ENCODE measurements around the gene SSH2.
"Not testable (repeated sequence)": the region's sequence is repeated elsewhere in the genome, so short reads cannot be mapped to it uniquely, and the experiment has no call there.

SSH2 gene

DNA sequence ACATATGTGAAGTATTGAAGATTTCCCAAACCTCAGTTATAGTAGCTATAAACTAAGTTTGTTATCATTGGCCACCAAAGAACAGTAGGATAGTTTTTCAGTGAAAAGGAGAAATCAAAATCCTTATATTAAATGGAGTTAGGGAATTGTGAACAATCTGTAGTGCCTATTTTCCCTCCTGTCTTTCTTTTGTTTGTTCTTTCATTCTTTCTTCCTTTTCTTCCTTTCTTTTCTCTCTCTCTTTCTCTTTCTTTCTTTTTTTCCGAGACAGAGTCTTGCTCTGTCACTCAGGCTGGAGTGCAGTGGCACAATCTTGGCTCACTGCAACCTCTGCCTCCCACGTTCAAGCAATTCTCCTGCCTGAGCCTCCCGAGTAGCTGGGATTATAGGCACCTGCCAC is 48.8 kb downstream of the SSH2 start:
- DNase-seq: no peak

DNA sequence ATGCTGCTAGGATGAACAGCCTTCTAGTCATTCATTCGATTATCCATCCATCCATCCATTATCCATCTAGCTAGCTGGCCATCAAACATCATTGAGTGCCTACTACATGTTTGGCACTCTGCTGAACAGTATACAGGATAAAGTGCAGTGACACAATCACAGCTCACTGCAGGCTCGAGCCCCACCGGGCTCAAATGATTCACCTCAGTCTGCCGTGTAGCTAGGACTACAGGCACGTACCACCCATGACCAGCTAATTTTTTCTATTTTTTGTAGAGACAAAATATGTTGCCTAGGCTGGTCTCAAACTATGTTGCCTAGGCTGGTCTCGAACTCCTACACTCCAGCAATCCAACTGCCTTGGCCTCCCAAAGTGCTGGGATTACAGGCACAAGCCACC is 50.0 kb downstream of the SSH2 start:
- DNase-seq: no peak

DNA sequence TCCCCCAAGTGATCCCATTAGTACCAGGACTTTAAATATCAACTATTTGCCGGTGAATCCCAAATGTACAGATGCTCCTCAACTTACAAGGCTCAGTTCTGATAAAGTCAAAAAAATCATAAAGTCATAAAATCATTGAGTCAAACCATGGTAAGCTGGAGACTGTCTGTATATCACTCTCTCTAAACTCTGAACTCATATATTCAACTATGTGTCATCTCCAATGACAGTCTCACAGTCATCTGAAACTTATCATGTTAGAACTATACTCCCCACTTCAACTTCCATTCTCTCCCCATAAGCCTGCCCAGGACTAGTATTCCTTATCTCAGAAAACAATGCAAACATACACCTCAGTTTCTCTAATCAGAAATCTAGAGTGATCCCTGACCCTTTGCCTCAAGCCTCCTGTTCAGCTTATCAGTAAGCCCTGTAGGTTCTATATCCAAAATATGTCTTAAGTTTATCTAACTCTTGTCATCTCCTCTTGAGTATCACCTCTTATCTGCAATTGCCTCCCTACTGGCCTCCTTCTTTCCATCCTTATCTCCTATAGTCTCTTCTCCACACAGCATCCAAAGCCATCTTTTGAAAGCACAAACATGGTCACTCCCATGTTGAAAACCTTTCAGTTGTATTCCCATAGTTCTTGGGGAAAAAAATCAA is 55.0 kb downstream of the SSH2 start:
- no peak for DNase-seq

DNA sequence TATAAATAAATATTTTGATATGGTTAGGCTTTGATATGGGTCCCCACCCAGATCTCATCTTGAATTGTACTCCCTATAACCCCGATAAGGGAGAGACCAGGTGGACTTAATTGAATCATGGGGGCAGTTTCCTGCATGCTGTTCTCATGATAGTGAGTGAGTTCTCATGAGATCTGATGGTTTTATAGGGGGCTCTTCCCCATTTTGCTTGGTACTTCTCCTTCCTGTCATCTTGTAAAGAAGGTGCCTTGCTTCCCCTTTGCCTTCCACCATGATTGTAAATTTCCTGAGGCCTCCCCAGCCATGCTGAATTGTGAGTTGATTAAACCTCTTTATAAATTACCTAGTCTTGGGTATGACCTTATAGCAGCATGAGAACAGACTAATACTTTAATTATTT is 55.7 kb downstream of the SSH2 start:
- DNase-seq: not testable (repeated sequence)

DNA sequence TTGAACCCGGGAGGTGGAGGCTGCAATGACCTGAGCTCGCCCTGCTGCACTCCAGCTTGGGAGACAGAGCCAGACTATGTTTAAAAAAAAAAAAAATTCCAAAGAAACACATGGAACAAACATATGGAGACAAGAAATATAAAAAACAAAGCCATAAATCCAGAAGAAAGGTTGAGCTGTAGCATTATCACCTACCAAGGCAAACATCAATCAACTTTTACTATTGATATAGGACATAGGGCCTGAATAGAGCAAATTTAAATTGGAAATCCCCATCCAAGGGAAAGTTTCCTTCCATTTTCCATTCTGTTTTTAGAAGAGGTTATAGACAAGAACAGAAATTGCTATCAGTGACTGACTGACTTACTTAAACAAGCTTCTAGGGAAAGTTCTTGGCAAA is 56.6 kb downstream of the SSH2 start:
- DNase-seq: no peak

DNA sequence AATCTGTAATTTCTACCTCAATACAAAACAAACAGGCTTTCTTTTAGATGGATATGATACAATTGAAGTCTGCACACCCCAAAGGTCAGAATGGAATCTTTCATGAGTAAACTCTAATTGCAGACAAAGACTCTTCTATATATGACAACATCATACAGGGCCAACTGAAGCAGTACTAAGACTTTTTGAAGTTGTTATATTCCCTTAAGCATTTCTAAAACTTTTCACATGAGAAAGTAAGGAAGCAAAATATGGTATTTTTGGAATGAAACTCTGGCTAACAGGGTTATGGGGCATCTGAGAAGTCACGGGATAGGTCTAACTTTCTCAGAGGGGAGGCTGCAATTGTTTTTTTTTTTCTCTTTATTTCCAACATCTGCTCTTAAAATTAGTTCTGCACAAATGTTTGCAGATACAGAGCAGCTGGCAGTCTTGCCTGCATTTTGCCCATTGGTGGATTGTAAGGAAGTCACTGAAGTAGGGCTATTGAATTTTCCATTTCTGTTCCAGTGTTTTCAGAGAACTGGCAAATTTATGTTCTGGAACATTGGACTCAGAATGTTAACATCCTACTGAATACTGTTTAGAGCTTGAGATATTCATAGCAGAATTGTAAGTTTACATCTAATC is 59.1 kb downstream of the SSH2 start:
- DNase-seq: no peak

DNA sequence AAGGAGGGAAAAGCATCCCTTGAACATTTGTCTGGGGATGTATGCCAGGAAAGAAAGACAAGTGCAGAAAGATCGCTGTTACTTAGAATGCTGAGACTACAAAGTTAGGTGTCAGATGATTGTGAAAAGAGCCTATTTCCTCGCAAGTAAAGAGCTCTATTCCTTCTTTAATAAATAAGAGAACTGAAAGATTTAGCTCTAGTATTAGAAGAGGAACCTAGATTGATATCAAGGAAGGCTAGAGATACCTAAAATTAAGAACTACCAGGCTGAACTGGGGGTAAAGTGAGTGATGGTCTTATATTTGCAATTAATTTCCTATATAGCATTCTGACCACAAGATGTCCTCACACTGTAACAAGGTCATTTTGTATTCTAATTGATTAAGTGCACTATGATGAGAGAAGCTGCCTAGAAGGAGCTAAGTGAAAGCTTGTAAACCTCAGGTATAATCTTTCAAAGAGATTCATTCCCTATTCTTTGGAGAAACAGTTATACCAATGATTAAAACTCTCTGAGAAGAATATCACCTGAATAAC is 62.3 kb downstream of the SSH2 start:
- DNase-seq: no peak

DNA sequence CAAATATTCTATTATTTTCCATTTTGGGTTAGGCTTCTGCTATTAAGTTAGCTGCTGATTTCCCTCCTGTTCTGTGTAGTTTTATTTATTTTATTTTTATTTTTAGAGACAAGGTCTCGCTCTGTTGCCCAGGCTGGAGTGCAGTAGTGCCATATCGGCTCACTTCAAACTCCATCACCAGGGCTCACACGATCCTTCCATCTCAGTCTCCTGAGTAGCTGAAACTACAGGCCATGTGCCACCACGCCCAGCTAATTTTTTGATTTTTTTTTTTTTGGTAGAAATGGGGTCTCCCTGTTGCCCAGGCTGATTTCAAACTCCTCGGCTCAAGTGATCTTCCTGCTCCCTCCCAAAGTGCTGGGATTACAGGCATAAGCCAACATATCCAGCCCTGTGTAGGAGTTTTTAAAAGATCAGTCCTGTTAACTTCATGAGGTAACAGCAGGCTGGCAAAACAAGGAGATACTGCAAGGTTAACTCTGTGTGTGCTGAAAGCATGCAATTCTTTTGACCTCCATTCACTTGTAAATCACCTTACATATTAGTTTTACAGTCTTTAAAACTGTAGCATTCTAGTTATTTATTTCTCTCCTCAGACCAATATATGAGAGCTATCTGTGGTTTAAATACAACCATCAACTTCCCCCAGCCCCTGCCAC is 63.2 kb downstream of the SSH2 start:
- no peak for DNase-seq

DNA sequence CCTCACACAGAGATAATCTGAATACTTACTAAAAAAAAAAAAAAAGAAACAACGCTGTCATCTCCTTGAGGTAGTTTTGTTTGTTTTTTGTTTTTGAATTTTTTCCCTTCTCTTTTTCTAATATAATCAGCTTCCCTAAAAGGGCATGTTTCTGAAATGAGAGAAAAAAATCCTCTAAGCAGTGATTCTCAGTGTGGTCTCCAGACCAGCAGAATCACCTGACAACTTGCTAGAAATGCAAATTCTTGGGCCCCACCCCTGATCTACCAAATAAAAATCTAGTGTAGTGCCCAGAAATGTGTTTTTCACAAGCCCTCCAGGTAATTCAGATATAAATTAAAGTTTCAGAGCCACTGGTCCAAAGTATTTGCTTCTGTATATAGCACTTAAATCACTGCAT is 65.4 kb downstream of the SSH2 start:
- DNase-seq: no peak

DNA sequence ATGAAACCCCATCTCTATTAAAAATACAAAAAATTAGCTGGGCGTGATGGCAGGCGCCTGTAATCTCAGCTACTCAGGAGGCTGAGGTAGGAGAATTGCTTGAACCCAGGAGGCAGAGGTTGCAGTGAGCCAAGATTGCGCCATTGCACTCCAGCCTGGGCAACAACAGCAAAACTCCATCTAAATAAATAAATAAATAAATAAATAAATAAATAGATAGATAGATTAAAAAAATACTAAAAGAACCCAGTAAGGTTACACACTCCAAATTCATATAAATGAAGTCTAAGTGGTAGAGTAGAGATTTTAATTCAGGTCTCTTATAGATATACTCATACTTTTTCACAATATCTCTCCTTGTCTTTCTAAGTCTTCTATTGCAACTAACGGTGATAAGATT is 65.9 kb downstream of the SSH2 start:
- DNase-seq: not testable (repeated sequence)

DNA sequence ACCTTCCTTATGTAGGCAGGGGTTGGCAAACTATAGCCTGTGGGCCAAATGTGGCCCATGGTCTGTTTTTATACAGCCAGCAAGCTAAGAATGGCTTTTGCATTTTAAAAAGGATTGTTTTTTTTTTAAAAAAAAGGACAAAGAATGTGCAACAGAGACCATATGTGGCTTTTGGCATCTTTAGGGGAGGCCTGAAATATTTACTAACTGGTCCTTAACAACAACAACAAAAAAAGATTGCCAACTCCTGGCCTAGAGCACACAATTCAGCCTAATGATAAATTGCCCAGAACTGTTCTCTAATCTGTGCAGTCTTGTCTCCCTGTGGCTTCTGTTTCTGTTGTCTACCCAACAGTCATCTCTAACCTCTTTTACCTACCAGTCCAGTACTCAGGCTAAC is 67.1 kb downstream of the SSH2 start:
- DNase-seq: no peak

DNA sequence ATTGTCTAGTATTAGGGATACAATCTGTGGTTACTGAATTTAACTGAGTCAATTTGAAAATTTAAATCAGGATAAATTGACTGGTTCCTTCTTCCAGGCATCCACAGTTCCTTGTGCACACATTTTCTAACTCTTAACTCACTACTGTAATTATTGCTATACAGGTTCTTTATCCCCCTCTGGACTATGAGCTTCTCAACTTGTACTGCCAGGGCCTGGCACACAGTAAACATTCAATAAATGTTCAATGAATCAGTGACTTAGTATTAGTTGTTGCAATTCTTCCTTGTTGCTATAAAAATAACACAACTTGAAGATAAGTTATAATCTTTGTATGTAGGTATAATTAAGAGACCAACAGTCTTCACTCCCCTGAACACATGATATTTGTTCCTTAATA is 67.9 kb downstream of the SSH2 start:
- no peak for DNase-seq

DNA sequence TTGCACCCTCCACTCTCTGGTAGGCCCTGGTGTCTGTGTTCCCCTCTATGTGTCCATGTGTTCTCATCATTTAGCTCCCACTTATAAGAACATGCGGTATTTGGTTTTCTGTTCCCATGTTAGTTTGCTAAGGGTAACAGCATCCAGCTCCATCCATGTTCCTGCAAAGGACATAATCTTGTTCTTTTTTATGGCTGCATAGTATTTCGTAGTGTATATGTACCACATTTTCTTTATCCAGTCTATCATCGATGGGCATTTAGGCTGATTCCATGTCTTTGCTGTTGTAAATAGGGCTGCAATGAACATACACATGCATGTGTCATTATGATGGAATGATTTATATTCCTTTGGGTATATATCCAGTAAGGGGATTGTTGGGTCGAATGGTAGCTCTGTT is 70.6 kb downstream of the SSH2 start:
- DNase-seq: not testable (repeated sequence)

DNA sequence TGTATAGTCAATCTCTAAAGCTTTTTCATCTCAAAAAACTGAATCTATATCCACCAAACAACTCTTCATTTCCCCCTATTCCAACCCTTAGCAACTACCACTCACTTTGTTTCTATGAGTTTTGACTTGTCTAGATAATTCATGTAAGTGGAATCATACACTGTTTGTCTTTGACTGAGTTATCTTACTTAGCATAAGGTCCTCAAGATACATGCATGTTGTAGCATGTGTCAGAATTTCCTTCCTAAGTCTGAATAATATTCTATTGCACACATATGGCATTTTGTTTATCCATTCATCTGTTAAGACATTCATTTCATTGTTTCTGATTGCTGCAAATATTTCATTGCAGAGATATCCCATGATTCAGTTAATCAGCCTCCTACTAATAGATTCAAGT is 72.2 kb downstream of the SSH2 start:
- no peak for DNase-seq

DNA sequence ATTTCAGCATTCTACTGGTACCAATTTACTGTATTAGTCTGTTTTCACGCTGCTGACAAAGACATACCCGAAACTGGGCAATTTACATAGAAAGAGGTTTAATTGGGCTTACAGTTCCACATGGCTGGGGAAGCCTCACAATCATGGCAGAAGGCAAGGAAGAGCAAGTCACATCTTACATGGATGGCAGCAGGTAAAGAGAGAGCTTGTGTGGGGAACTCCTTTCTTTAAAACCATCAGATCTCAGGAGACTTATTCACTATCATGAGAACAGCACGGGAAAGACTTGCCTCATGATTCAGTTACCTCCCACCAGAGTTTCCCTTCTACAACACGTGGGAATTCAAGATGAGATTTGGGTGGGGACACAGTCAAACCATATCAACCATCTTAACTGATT is 72.9 kb downstream of the SSH2 start:
- DNase-seq: not testable (repeated sequence)

DNA sequence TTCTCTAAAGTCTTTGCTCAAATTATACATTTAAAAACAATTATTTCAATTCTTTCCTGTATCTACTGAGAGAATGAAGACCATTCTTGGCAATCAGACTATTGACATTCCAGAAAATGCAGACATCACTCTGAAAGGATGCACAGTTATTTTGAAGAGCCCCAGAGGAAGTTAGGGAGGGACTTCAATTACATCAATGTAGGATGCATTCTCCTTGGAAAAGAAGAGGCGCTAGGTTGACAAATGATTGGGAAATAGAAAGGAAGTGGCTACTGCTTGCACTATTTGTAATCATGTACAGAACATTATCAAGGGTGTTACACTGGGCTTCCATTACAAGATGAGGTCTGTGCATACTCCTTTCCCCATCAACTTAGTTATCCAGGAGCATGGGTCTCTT is 74.3 kb downstream of the SSH2 start:
- DNase-seq: no peak

DNA sequence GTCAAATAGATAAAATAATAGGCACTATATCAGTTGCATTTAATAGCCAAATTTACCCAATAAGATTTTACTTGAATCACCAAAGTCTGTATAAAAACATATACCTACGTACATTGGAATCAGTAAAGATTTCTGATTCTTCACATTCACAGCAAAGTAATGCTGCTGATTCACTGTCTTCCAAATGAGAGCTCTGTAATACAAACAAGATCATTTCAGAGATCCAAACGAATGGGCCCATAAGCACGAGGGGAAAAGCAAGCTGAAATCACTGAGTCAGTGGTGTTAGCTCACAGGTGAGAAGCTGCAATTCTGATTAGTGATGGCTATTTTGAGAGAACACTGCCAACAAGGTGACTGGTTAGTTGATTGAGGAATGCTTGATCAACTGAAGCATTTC is 81.3 kb downstream of the SSH2 start:
- no peak for DNase-seq

DNA sequence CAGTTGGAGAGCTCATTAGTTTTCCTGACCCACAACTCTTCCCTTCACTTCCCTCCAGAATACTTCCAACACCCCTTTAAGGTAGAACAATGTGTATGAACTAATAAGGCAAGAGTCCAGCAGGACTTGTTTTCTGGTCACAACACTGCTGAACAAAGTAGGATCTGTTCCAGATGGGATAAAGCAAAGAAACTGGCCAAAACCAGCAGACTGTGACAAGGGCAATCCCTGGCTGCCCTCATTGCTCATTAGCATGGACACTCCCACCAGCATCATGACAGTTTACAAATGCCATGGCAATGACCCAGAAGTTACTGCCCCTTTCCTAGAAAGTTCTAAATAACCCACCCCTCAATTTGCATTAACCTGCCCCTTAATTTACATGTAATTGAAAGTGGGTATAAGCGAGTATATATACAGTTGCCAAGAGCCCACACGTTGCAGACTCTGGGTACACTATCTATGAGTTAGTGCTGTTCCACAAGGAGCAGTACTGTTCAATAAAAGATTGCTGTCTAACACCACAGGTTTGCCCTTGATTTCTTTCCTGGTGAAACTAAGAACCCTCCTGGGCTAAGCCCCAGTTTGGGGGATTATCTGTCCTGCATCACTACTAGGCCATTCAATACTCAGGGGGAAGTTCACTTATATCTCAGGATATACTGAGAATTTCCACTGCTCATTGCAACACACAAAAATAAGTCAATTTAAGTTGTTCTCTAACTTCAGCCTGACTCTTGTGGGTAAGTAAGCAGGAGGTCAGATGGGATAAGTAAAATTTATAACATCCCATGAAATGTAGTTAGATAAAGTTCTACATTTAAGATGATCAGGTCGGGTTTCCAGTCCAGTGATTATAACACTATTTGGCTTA is 82.3 kb downstream of the SSH2 start:
- peak in 7 of 56 donors; percentile 1 to 61 (median 19) for DNase-seq

DNA sequence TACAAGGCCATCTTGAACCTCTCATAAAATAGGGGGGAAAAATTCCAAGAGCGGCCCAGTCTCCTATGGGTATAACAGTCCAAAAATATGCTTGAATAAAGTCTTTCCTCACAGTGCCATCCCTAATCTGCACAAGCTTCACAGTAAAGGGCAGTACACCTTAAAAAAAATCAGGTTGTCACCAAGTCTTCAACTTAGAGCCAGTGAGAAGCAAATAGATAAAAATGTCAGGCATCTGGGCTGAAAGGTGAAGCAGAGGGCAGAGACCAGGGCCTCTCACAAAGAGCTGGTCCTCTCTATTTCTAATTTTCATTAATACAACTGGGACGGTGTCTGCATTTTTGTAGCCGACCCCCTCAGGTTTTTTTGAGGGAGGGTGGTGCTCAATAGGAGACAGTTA is 82.9 kb downstream of the SSH2 start:
- DNase-seq: no peak

DNA sequence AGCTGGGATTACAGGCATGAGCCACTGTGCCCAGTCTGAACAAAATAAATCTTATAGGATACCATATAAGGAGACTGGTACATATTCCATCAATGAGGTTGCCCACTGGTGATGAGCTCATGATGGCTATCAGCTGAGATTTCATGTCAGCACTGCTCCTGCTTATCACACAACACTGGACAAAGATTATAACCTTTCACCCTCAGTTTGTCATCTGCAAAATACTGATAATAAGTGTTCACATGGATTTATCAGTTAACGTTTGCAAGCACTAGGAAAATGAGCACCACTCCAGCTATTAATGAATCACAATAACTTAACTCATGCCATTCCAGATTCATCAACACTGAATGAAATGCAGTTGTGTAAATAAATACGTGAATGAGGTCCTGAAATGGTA is 83.7 kb downstream of the SSH2 start:
- no peak for DNase-seq

DNA sequence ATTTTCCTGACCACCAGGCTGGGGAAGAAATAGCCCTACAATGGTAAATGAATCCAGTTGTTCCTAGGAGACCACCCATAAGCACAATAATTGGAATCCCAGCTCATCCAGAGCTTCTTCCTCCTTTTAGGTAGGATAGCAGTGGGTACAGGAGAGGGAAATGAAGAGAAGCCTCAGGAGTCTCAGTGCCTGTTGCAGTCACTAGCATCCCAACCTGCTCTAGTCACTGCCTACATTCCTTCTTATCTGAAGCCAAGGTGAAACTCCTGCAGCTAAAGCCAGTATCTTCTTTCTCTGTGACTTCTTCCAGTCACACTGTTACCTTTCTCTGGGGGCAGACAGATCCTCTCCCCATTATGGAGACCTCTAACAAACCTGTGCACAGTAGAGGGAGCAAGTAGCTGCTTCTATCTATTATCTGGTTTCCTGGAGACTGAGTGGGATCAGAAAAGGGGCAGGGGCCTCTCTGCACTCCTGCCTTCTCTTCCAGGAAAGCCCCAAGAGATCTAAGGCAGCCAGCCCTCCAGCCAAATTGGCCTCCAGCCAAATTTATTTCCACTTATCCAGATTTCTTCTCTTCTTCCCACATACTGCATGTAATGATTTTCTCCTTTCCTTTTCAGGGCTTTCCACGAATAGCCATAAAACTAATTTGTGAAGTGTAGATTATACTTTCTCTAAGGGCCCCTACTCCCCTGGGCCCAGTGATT is 85.5 kb downstream of the SSH2 start:
- no peak for DNase-seq

All from amygdala (tissue), 56 donors.